HG02571 (cell line): ENCODE measurements around the gene ZIC3.

ENCODE experiments used
- ATAC-seq: cut with Tn5 transposase; IDR thresholded peaks from one replicate; pipeline ENCODE4 v1.9.1; 2021; ENCODE audit warnings: mild to moderate bottlenecking, moderate library complexity; ENCODE audit not compliant: unreplicated experiment

Gene ZIC3

GRCh38 chrX:137573324-137574101, 7.6 kb downstream of the ZIC3 start:
- no peak for ATAC-seq

- no peak for ATAC-seq
These were observed 8.3 kb downstream of the ZIC3 start for GRCh38 chrX:137574102-137574783.

- ATAC-seq: no peak
These were observed 8.9 kb downstream of the ZIC3 start for GRCh38 chrX:137574784-137575293.

GRCh38 chrX:137575596-137576255, 9.8 kb downstream of the ZIC3 start:
- ATAC-seq: no peak

GRCh38 chrX:137587151-137587550, 21.2 kb downstream of the ZIC3 start:
- ATAC-seq: no peak

- no peak for ATAC-seq
These were observed 34.8 kb downstream of the ZIC3 start for GRCh38 chrX:137600769-137601168.
